OCI-LY7 (cell line): ENCODE measurements around the gene CARD10. TPM values are rescaled to one million over a fixed set of nuclear protein-coding genes. Genes with fewer than 3 reads are reported as not detected.

Experiments
- BruUV-seq: library from RNA; stranded (reverse); fragments of 400-500 nt; replicated peaks from 2 replicates; lab custom pipeline; 2021; lab: Mats Ljungman, UMichigan
- CTCF ChIA-PET: fragments of 300-600 bp; sonication (Branson Sonifier 250); formaldehyde crosslinking; loops from one replicate; lab custom pipeline; 2022; ENCODE audit warnings: antibody characterized with exemption; ENCODE audit not compliant: unreplicated experiment; lab: Charles Lee
- POLR2A ChIA-PET: fragments of 300-600 bp; sonication (Branson Sonifier 250); formaldehyde crosslinking; loops from one replicate; lab custom pipeline; 2022; ENCODE audit warnings: antibody characterized with exemption; lab: Charles Lee
- DNase-seq: peaks from one replicate; pipeline ENCODE4 v3.0.0-alpha.2; 2015; ENCODE audit warnings: low spot score
- H2AFZ ChIP-seq: fragments of 200-600 bp; sonication (generic), shearing (Covaris generic); 2 replicates; pipeline ENCODE4 v1.6.1; 2014; ENCODE audit warnings: mild to moderate bottlenecking, antibody characterized with exemption, low read length, moderate library complexity
- H3K27ac ChIP-seq: fragments of 200-600 bp; sonication (generic); 2 replicates; pipeline ENCODE4 v1.5.1; 2014; ENCODE audit warnings: mixed run types, low read depth, mild to moderate bottlenecking, moderate library complexity, low read length, inconsistent platforms; ENCODE audit not compliant: poor library complexity, severe bottlenecking
- H3K36me3 ChIP-seq: fragments of 200-600 bp; sonication (generic); 2 replicates; pipeline ENCODE4 v1.6.1; 2014; ENCODE audit warnings: mild to moderate bottlenecking, antibody characterized with exemption, low read length, moderate library complexity, mixed read lengths; ENCODE audit not compliant: insufficient read depth
- H3K4me1 ChIP-seq: fragments of 200-600 bp; sonication (generic); 2 replicates; pipeline ENCODE4 v1.5.1; 2014; ENCODE audit warnings: mild to moderate bottlenecking, low read length; ENCODE audit not compliant: insufficient read depth, poor library complexity, severe bottlenecking
- H3K4me2 ChIP-seq: fragments of 200-600 bp; sonication (generic); 2 replicates; pipeline ENCODE4 v1.6.1; 2014; ENCODE audit warnings: mild to moderate bottlenecking, low read length
- H3K4me3 ChIP-seq: fragments of 200-600 bp; sonication (generic); 2 replicates; pipeline ENCODE4 v1.5.1; 2014; ENCODE audit warnings: mild to moderate bottlenecking, low read depth, low read length; ENCODE audit not compliant: poor library complexity, severe bottlenecking
- H3K79me2 ChIP-seq: fragments of 200-600 bp; sonication (generic); 2 replicates; pipeline ENCODE4 v1.6.1; 2016; ENCODE audit warnings: low read depth, mild to moderate bottlenecking, low read length, moderate library complexity, mixed read lengths; ENCODE audit not compliant: insufficient read depth
- H3K9me2 ChIP-seq: fragments of 200-600 bp; sonication (generic); 2 replicates; pipeline ENCODE4 v1.6.1; 2016; ENCODE audit warnings: mild to moderate bottlenecking, low read length, mixed read lengths; ENCODE audit not compliant: insufficient read depth
- H3K9me3 ChIP-seq: fragments of 200-600 bp; sonication (generic); 2 replicates; pipeline ENCODE4 v1.6.1; 2014; ENCODE audit warnings: mild to moderate bottlenecking, mixed run types, low read length, mixed read lengths
- H4K20me1 ChIP-seq: fragments of 200-600 bp; sonication (generic); 2 replicates; pipeline ENCODE4 v1.6.1; 2014; ENCODE audit warnings: mild to moderate bottlenecking, antibody characterized with exemption, low read length, moderate library complexity, mixed read lengths; ENCODE audit not compliant: insufficient read depth
- EZH2phosphoT487 ChIP-seq: fragments of 200-600 bp; sonication (generic); IDR thresholded peaks from 2 replicates; pipeline ENCODE4 v1.6.1; 2018; ENCODE audit warnings: low read depth, borderline replicate concordance, mild to moderate bottlenecking, mixed run types, antibody characterized with exemption, low read length, moderate library complexity, mixed read lengths
- intact Hi-C: fragments of 100-400 bp; cut with micrococcal nuclease; formaldehyde crosslinking; loops from one replicate; pipeline ENCODE4 v1.10.0; 2022; ENCODE audit not compliant: unreplicated experiment
- total RNA-seq, 2 experiments: library from RNA; depleted of rRNA in 1 of 2; stranded (reverse); fragments of >200 nt in 1 of 2; shearing (Covaris generic) in 1 of 2; gene quantifications; 2 replicates each; pipeline ENCODE4 v1.2.3, GENCODE V29; 2014 to 2022
- TF ChIP-seq, protein P1 (sequence below): fragments of 200-600 bp; sonication (generic); conservative IDR thresholded peaks from 2 replicates; pipeline ENCODE4 v1.5.1; 2014; ENCODE audit warnings: mild to moderate bottlenecking, antibody characterized with exemption, low read length, moderate library complexity, mixed read lengths

The CARD10 gene
- total RNA-seq, 2 experiments from 2014 or later = 2.8 to 4.0 TPM

DNA sequence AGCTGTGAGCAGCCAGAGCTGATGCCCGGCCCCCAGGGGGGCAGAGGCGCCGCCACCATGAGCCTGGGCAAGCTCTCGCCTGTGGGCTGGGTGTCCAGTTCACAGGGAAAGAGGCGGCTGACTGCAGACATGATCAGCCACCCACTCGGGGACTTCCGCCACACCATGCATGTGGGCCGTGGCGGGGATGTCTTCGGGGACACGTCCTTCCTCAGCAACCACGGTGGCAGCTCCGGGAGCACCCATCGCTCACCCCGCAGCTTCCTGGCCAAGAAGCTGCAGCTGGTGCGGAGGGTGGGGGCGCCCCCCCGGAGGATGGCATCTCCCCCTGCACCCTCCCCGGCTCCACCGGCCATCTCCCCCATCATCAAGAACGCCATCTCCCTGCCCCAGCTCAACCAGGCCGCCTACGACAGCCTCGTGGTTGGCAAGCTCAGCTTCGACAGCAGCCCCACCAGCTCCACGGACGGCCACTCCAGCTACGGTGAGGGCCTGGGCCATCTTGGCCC is 47.2 kb upstream of the CARD10 start:
- no peak overlapping the region for H2AFZ ChIP-seq
- no peaks in the 10 kb centered on the region for H3K79me2 ChIP-seq
- no peaks in the 10 kb centered on the region for H3K36me3 ChIP-seq
- H3K27ac ChIP-seq = no peak overlapping the region
- H3K4me2 ChIP-seq = no peak overlapping the region
- no peak for DNase-seq
- TF ChIP-seq EZH2phosphoT487 = no peak
- TF ChIP-seq, protein P1, sequence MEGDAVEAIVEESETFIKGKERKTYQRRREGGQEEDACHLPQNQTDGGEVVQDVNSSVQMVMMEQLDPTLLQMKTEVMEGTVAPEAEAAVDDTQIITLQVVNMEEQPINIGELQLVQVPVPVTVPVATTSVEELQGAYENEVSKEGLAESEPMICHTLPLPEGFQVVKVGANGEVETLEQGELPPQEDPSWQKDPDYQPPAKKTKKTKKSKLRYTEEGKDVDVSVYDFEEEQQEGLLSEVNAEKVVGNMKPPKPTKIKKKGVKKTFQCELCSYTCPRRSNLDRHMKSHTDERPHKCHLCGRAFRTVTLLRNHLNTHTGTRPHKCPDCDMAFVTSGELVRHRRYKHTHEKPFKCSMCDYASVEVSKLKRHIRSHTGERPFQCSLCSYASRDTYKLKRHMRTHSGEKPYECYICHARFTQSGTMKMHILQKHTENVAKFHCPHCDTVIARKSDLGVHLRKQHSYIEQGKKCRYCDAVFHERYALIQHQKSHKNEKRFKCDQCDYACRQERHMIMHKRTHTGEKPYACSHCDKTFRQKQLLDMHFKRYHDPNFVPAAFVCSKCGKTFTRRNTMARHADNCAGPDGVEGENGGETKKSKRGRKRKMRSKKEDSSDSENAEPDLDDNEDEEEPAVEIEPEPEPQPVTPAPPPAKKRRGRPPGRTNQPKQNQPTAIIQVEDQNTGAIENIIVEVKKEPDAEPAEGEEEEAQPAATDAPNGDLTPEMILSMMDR = no peak
- no TSS peak for BruUV-seq
- H3K4me3 ChIP-seq = no peak overlapping the region
- no peaks in the 10 kb centered on the region for H3K9me3 ChIP-seq
- intact Hi-C loops = loop anchor here (2.0 kb wide), 2 partner anchors 64 to 250 kb away; no protein-coding TSS in a partner anchor
- CTCF ChIA-PET = interaction anchor here (0.7 to 3.2 kb wide), 2 partner anchors 26 to 44 kb away, joined by 3 to 21 read pairs; no protein-coding TSS in a partner anchor
- H4K20me1 ChIP-seq = no peaks in the 10 kb centered on the region
- H3K4me1 ChIP-seq = peaks cover 4% of the 10 kb centered on the region
- POLR2A ChIA-PET = interaction anchor here (1.1 to 1.6 kb wide), 2 partner anchors 25 to 26 kb away, joined by 3 to 5 read pairs; no protein-coding TSS in a partner anchor
- H3K9me2 ChIP-seq = no peaks in the 10 kb centered on the region

GRCh38 chr22:37565830-37566229 is 46.6 kb upstream of the CARD10 start:
- CTCF ChIA-PET = interaction anchor here (0.7 to 3.2 kb wide), 2 partner anchors 26 to 45 kb away, joined by 3 to 21 read pairs; no protein-coding TSS in a partner anchor
- Histone ChIP-seq H3K4me1 (peaks cover 4% of the 10 kb centered on the region), H3K27ac (no peak overlapping the region), H3K79me2 (no peaks in the 10 kb centered on the region), H3K9me3 (no peaks in the 10 kb centered on the region), H3K9me2 (no peaks in the 10 kb centered on the region), H2AFZ (no peak overlapping the region), H4K20me1 (no peaks in the 10 kb centered on the region), H3K36me3 (no peaks in the 10 kb centered on the region), H3K4me3 (no peak overlapping the region), H3K4me2 (no peak overlapping the region)
- POLR2A ChIA-PET = interaction anchor here (1.6 kb wide), 1 partner anchor 24 kb away, joined by 5 read pairs; no protein-coding TSS in a partner anchor
- BruUV-seq = no TSS peak
- no peak for DNase-seq
- intact Hi-C loops = loop anchor here (2.0 kb wide), 2 partner anchors 63 to 249 kb away; no protein-coding TSS in a partner anchor
- TF ChIP-seq, protein P1 = no peak
- no peak for TF ChIP-seq EZH2phosphoT487
